GM12874 (cell line): Measurements from ENCODE around the gene NTM.

Experiments
- TF ChIP-seq, protein P1 (sequence below): IDR thresholded peaks from 2 replicates; pipeline ENCODE4 v1.5.1; 2011; ENCODE audit warnings: low read depth, mild to moderate bottlenecking, control low read depth, low read length, moderate library complexity; ENCODE audit not compliant: insufficient read depth

Gene NTM

DNA sequence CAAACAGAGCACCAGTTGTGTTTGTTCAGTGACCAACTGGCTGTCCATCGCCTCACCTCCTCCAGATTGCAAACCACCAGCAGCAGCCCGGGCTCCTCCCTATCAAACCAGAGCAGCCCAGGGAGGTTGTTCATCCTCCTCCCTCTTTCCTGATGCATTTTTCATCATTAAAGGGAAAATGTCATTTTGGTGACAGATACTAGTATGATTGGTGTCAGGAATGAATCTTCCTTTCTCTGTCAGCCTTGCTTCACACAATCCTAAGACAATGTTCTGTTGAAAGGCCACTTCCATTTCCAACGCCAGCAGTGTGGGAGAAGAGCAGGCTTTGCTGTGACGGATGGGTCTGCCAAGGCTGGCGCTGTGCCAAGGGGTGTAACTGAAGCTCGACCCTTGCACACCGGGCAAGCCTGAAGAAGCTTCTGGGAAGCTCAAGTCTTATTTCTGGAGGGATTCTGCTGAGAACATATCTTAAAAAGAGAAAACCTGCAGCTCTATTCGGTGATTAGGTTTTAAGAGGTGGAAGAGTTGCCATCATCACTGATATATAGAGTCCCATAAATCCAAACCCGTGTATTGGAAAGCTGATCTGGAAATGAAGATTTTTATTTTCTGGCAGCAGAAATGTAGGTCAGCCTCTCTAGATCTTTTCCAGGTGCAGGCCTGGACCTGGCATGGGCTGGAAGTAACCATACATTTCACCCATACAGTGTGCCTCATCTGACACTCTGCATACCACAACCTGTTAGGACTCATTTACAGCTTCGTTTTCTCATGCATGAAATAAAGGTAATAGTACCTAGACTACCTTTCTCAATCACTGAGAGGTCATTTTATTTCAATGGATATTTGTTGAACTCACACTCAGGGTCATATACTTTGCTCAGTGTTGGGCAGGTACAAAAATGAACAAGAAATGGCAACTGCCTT lies 524.5 kb downstream of the NTM start:
- TF ChIP-seq, protein P1, sequence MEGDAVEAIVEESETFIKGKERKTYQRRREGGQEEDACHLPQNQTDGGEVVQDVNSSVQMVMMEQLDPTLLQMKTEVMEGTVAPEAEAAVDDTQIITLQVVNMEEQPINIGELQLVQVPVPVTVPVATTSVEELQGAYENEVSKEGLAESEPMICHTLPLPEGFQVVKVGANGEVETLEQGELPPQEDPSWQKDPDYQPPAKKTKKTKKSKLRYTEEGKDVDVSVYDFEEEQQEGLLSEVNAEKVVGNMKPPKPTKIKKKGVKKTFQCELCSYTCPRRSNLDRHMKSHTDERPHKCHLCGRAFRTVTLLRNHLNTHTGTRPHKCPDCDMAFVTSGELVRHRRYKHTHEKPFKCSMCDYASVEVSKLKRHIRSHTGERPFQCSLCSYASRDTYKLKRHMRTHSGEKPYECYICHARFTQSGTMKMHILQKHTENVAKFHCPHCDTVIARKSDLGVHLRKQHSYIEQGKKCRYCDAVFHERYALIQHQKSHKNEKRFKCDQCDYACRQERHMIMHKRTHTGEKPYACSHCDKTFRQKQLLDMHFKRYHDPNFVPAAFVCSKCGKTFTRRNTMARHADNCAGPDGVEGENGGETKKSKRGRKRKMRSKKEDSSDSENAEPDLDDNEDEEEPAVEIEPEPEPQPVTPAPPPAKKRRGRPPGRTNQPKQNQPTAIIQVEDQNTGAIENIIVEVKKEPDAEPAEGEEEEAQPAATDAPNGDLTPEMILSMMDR, result no peak

DNA sequence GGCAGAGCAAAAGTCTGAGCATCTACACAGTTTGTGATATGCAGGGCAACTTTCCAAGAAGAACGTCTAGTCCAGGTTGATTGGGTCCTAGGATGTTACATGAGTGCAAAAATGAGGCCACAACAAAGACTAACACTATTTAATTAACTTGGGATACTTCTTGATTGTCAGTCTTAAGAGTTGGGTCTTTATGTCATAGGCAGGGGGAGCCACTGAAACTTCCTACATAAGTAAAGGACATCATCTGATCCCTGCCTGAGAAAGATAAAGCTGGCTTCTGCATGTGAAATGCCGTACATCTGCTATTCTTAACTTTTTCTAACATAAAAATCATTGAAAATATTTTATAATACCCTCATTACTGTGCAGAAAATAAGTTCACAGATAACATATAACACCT lies 525.5 kb downstream of the NTM start:
- TF ChIP-seq, protein P1, result no peak

DNA sequence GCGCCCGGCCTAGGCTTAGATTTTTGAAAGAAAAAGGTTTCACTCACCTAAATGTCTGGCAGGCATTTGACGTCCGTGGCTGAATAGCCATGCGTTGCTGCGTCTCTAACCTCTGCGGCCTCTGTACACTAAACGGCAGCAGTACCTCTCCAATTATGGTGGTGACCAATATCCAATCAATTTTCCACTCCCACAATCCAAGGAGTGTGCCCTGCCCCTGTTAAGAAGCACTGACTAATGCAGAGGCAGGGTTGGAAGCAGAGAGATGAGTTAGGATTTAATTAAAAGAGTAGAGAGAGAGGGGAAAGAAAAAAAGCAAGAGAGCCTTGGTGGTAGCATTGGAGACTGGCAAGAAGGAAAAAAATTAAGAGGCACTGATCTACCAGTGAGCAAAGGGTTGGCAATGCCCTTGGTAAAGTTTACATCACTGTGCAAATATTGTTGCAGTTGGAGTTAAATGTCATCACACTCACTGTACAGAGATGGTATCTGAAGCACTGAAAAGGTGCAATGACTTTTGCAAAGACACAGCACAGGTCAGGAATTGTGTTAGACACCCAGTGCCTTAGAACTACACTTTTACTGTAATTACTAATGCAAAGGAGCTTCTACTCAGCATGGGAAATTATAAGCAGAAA lies 526.7 kb downstream of the NTM start:
- TF ChIP-seq, protein P1, result no peak

DNA sequence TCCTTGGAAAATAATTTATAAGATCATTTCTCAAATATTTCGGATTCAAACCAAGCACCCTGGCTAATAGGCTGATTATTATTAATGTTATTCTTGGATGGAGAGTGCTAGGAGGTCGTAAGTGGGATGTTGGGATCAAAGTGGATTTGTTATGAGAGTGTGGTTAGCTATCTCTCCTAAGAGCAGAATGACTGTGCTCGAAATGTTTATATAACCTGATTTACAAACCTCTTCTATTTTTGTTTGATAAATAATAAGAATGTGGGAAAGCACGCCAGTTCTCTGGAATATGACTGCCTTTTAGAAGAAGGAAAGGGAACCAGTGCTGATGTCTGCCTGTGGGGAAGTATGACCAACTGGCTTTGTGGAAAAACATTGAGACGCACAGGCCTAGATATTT lies 527.5 kb downstream of the NTM start:
- TF ChIP-seq, protein P1, result no peak

DNA sequence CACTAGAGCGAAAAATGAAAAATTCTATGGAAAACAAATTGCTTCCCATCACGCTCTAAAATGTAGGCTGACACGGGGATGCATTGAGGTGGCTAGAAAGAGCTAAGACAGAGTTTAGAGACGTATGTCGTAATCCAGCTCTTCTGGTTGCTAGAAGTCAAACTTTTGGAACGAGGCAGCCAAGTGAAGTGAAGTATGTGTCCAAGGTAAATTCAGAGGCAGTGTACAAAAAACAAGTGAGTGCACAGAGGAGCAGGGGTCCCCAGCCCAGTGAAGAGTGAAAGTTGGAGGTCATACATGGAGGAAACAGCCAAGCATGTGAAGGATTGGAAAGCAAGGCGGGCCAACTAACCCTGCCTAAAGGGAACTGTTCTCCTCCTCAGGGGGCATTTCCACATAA lies 528.5 kb downstream of the NTM start:
- TF ChIP-seq, protein P1, result no peak

DNA sequence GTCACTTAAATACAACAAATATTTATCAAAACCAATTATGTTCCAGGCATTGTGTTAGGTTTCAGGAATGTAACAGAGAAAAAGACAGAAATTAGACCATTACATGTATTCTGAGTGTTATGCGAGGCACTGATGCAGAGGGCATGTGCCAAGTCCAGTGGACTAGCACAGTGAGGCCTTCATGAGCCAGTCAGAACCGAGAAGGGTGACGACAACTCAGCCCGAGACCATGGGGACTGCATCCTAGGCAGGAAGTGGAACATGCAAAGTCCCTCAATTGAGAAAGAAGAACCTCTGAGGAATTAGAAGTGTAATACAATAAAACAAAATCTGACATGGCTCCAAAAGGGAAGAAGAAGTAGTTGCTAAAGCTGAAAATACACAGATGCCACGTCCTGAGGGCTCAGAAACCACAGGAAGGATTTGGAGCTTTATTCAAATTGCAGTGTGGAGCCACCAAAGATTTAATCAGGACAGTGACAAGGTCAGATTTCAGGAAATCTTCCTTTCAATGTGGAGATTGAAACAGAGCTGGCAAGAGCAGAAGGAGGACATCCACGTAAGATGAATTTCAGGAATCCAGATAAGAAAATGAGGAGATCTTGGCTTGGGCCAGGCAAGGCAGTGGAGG lies 529.6 kb downstream of the NTM start:
- TF ChIP-seq, protein P1, result no peak

DNA sequence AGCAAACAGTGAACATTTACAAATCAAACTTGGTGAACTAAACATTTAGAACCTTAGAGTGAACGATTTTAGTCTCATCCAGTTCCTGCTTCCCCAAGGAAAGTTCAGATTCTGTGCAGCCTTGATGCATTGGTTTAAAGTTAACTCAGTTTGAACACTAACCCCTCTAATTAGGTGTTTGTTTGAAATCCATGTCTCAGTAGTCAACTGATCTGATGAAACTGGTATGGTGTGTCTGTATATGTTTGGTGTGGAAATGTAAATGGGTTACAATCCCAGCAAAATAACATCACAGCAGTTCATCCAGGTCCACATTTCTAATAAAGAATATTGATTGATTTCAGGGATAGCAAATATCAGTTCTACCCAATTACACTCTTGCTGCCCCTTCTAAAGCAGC lies 532.0 kb downstream of the NTM start:
- TF ChIP-seq, protein P1, result no peak
